Neural cell (in vitro differentiated cells): ENCODE data around the gene MYBBP1A.

ENCODE experiments used
- EZH2 ChIP-seq: fragments of 200-600, 300-800 bp; shearing (Covaris generic), sonication (generic); IDR thresholded peaks from 2 replicates; pipeline ENCODE4 v1.6.1; 2014; ENCODE audit warnings: antibody characterized with exemption, low read length, borderline replicate concordance, mild to moderate bottlenecking; ENCODE audit not compliant: insufficient read depth, poor library complexity, severe bottlenecking
- POLR2AphosphoS5 ChIP-seq: IDR thresholded peaks from 2 replicates; pipeline ENCODE4 v1.6.1; 2012
- RAD21 ChIP-seq: fragments of 450-650 bp; conservative IDR thresholded peaks from 2 replicates; pipeline ENCODE4 v1.6.1; 2014; ENCODE audit warnings: antibody characterized with exemption, mild to moderate bottlenecking, moderate library complexity
- TAF1 ChIP-seq: IDR thresholded peaks from 2 replicates; pipeline ENCODE4 v1.6.1; 2012; ENCODE audit warnings: low read depth
- TF ChIP-seq, protein P1 (sequence below): fragments of 450-650 bp; IDR thresholded peaks from 2 replicates; pipeline ENCODE4 v1.5.1; 2014; ENCODE audit warnings: antibody characterized with exemption, mild to moderate bottlenecking, moderate library complexity; ENCODE audit not compliant: poor library complexity, severe bottlenecking
- TF ChIP-seq, protein P2 (sequence below): IDR thresholded peaks from 2 replicates; pipeline ENCODE4 v1.6.1; 2012; ENCODE audit warnings: borderline replicate concordance

DNA sequence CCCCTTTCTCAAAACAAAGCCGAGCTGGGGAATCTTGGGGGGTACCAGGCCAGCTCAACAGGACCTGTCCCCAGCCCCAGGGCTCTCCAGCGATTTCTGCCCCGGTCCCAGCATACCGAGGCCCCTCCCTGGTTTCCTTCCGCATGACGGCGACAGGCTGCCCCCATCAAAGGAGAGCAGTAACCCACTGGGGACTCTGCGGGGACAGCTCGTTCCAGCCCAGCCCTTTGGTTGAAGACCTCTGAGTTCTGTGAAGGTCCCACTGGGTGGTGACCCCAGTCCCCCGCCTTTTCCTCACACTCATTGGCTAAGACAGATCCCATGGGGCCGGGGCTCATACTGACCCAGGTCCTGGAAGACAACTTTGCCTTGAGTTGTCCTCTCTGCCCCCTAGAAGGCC lies 33.2 kb upstream of the MYBBP1A start:
- TF ChIP-seq, protein P1, sequence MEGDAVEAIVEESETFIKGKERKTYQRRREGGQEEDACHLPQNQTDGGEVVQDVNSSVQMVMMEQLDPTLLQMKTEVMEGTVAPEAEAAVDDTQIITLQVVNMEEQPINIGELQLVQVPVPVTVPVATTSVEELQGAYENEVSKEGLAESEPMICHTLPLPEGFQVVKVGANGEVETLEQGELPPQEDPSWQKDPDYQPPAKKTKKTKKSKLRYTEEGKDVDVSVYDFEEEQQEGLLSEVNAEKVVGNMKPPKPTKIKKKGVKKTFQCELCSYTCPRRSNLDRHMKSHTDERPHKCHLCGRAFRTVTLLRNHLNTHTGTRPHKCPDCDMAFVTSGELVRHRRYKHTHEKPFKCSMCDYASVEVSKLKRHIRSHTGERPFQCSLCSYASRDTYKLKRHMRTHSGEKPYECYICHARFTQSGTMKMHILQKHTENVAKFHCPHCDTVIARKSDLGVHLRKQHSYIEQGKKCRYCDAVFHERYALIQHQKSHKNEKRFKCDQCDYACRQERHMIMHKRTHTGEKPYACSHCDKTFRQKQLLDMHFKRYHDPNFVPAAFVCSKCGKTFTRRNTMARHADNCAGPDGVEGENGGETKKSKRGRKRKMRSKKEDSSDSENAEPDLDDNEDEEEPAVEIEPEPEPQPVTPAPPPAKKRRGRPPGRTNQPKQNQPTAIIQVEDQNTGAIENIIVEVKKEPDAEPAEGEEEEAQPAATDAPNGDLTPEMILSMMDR: no peak
- TF ChIP-seq POLR2AphosphoS5 (no peak), RAD21 (no peak), TAF1 (no peak), EZH2 (no peak)
- TF ChIP-seq, protein P2, sequence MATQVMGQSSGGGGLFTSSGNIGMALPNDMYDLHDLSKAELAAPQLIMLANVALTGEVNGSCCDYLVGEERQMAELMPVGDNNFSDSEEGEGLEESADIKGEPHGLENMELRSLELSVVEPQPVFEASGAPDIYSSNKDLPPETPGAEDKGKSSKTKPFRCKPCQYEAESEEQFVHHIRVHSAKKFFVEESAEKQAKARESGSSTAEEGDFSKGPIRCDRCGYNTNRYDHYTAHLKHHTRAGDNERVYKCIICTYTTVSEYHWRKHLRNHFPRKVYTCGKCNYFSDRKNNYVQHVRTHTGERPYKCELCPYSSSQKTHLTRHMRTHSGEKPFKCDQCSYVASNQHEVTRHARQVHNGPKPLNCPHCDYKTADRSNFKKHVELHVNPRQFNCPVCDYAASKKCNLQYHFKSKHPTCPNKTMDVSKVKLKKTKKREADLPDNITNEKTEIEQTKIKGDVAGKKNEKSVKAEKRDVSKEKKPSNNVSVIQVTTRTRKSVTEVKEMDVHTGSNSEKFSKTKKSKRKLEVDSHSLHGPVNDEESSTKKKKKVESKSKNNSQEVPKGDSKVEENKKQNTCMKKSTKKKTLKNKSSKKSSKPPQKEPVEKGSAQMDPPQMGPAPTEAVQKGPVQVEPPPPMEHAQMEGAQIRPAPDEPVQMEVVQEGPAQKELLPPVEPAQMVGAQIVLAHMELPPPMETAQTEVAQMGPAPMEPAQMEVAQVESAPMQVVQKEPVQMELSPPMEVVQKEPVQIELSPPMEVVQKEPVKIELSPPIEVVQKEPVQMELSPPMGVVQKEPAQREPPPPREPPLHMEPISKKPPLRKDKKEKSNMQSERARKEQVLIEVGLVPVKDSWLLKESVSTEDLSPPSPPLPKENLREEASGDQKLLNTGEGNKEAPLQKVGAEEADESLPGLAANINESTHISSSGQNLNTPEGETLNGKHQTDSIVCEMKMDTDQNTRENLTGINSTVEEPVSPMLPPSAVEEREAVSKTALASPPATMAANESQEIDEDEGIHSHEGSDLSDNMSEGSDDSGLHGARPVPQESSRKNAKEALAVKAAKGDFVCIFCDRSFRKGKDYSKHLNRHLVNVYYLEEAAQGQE: no peak
